Right lobe of liver (tissue), 4 donors: Measurements from ENCODE around the gene RUVBL1.

ENCODE experiments used
- CTCF ChIP-seq, 4 donors: fragments of 200-600 bp in 3 of 4; fragments of 450-650 bp in 1 of 4; IDR thresholded peaks; one replicate each; pipeline versions ENCODE4 v1.5.1 to v1.8.0; 2016 to 2022; ENCODE audit warnings: antibody characterized with exemption in 4 of 4, mild to moderate bottlenecking in 2 of 4
- POLR2A ChIP-seq: fragments of 450-650 bp; IDR thresholded peaks from one replicate; pipeline ENCODE4 v1.6.1; 2017; ENCODE audit warnings: antibody characterized with exemption, mild to moderate bottlenecking
- donor health status: DM: no; HTN: no; CAD: no.
- donor health status: DM: no; HTN: no; CAD: no.
- donor health status: DM: no; HTN: yes; CAD: no.

- TF ChIP-seq POLR2A, result no peak
- no peak for TF ChIP-seq CTCF (IDR thresholded peaks at IDR 0.05)
These were observed 9.5 kb downstream of the RUVBL1 start for GRCh38 chr3:128113817-128114794.
